Brain pericyte (primary cell): ENCODE results near the gene ELF2.
"Not testable (repeated sequence)": the region's sequence is repeated elsewhere in the genome, so short reads cannot be mapped to it uniquely, and the experiment has no call there.

Experiments
- DNase-seq: peaks from one replicate; pipeline ENCODE4 v3.0.0-alpha.2; 2012; ENCODE audit warnings: low read depth, low spot score

The ELF2 gene

GRCh38 chr4:139188648-139189416 lies 11.8 kb upstream of the ELF2 start:
- DNase-seq: no peak

GRCh38 chr4:139184129-139184528 lies 7.1 kb upstream of the ELF2 start:
- no peak for DNase-seq

GRCh38 chr4:139177869-139178619 lies 1.0 kb upstream of the ELF2 start:
- peak; percentile 68 for DNase-seq

- DNase-seq: no peak
These were observed 543 bp downstream of the ELF2 start for GRCh38 chr4:139176302-139177048.

GRCh38 chr4:139175646-139176301 lies 1.2 kb downstream of the ELF2 start:
- DNase-seq: no peak

- no peak for DNase-seq
These were observed 4.9 kb downstream of the ELF2 start for GRCh38 chr4:139171876-139172691.

- DNase-seq: no peak
These were observed 6.1 kb downstream of the ELF2 start for GRCh38 chr4:139170932-139171331.

GRCh38 chr4:139167774-139168444 lies 9.1 kb downstream of the ELF2 start:
- DNase-seq: no peak

- DNase-seq: no peak
These were observed 12.3 kb downstream of the ELF2 start for GRCh38 chr4:139164731-139165130.

GRCh38 chr4:139163806-139164206 lies 13.2 kb downstream of the ELF2 start:
- no peak for DNase-seq

GRCh38 chr4:139157977-139158376 lies 19.0 kb downstream of the ELF2 start:
- not testable (repeated sequence) for DNase-seq

- DNase-seq: no peak
These were observed 22.0 kb downstream of the ELF2 start for GRCh38 chr4:139154952-139155557.

- DNase-seq: no peak
These were observed 22.5 kb downstream of the ELF2 start for GRCh38 chr4:139154538-139154937.

GRCh38 chr4:139154134-139154421 lies 22.9 kb downstream of the ELF2 start:
- DNase-seq: no peak

- no peak for DNase-seq
These were observed 23.4 kb downstream of the ELF2 start for GRCh38 chr4:139153411-139154133.

- no peak for DNase-seq
These were observed 24.8 kb downstream of the ELF2 start for GRCh38 chr4:139152249-139152648.

- DNase-seq: no peak
These were observed 29.9 kb downstream of the ELF2 start for GRCh38 chr4:139146926-139147629.

GRCh38 chr4:139145552-139145932 lies 31.5 kb downstream of the ELF2 start:
- DNase-seq: no peak
